Measurements from ENCODE around the gene ABO.
"Not testable (repeated sequence)": the region's sequence is repeated elsewhere in the genome, so short reads cannot be mapped to it uniquely, and the experiment has no call there.

Gene ABO

GRCh38 chr9:133294257-133294656 lies 19.3 kb upstream of the ABO start:
- Mint-ChIP-seq H3K4me1 (no peaks in the 10 kb centered on the region), H3K4me3 (no peak overlapping the region), H3K27ac (no peak overlapping the region), H3K9me3 (peaks cover 73% of the 10 kb centered on the region), H3K36me3 (ENCODE audit: low read depth) (no peaks in the 10 kb centered on the region), H3K27me3 (ENCODE audit: low read depth, poor library complexity) (peaks cover 56% of the 10 kb centered on the region)
- no peak for DNase-seq
- TF ChIP-seq CTCF (IDR thresholded peaks at IDR 0.05) = no peak

GRCh38 chr9:133290751-133291302 lies 15.8 kb upstream of the ABO start:
- Mint-ChIP-seq H3K36me3 (ENCODE audit: low read depth) (no peaks in the 10 kb centered on the region), H3K27me3 (ENCODE audit: low read depth, poor library complexity) (peaks cover 40% of the 10 kb centered on the region), H3K27ac (no peak overlapping the region), H3K9me3 (peaks cover 90% of the 10 kb centered on the region), H3K4me1 (no peaks in the 10 kb centered on the region), H3K4me3 (no peak overlapping the region)
- no peak for DNase-seq
- no peak for TF ChIP-seq CTCF (IDR thresholded peaks at IDR 0.05)

GRCh38 chr9:133286523-133286922 lies 11.5 kb upstream of the ABO start:
- Mint-ChIP-seq H3K27ac (no peak overlapping the region), H3K9me3 (peaks cover 53% of the 10 kb centered on the region), H3K4me3 (no peak overlapping the region), H3K36me3 (ENCODE audit: low read depth) (no peaks in the 10 kb centered on the region), H3K4me1 (no peaks in the 10 kb centered on the region), H3K27me3 (ENCODE audit: low read depth, poor library complexity) (peaks cover 13% of the 10 kb centered on the region)
- no peak for DNase-seq
- TF ChIP-seq CTCF (IDR thresholded peaks at IDR 0.05) = no peak

- peaks cover 41% of the 10 kb centered on the region for H3K9me3 Mint-ChIP-seq
- DNase-seq = no peak
Measured at GRCh38 chr9:133285252-133285775, 10.3 kb upstream of the ABO start.

GRCh38 chr9:133284362-133284761 lies 9.4 kb upstream of the ABO start:
- no peak for TF ChIP-seq CTCF (IDR thresholded peaks at IDR 0.05)
- Mint-ChIP-seq H3K27ac (peak overlapping the region; percentile 39), H3K4me3 (no peak overlapping the region), H3K27me3 (ENCODE audit: low read depth, poor library complexity) (peaks cover 18% of the 10 kb centered on the region), H3K36me3 (ENCODE audit: low read depth) (no peaks in the 10 kb centered on the region), H3K9me3 (peaks cover 32% of the 10 kb centered on the region), H3K4me1 (no peaks in the 10 kb centered on the region)
- no peak for DNase-seq

More at GRCh38 chr9:133285252-133285775, 10.3 kb upstream of the ABO start:
- Mint-ChIP-seq H3K4me1 (no peaks in the 10 kb centered on the region), H3K4me3 (no peak overlapping the region), H3K36me3 (ENCODE audit: low read depth) (no peaks in the 10 kb centered on the region), H3K27me3 (ENCODE audit: low read depth, poor library complexity) (peaks cover 16% of the 10 kb centered on the region), H3K27ac (no peak overlapping the region)
- TF ChIP-seq CTCF (IDR thresholded peaks at IDR 0.05) = no peak

GRCh38 chr9:133283255-133284032 lies 8.4 kb upstream of the ABO start:
- H3K4me1 Mint-ChIP-seq; H3K36me3 Mint-ChIP-seq (ENCODE audit: low read depth); DNase-seq; H3K27ac Mint-ChIP-seq; H3K4me3 Mint-ChIP-seq: not testable (repeated sequence)
- peaks cover 27% of the 10 kb centered on the region for H3K27me3 Mint-ChIP-seq (ENCODE audit: low read depth, poor library complexity)
- peaks cover 32% of the 10 kb centered on the region for H3K9me3 Mint-ChIP-seq

Data from nephron progenitor cell (in vitro differentiated cells).